ENCODE measurements around the gene ZNF716. TPM values are rescaled to one million over a fixed set of nuclear protein-coding genes. Genes with fewer than 3 reads are reported as not detected.

ZNF716 gene
- total and polyA plus RNA-seq, 3 experiments from 2014 or later, result not detected

DNA sequence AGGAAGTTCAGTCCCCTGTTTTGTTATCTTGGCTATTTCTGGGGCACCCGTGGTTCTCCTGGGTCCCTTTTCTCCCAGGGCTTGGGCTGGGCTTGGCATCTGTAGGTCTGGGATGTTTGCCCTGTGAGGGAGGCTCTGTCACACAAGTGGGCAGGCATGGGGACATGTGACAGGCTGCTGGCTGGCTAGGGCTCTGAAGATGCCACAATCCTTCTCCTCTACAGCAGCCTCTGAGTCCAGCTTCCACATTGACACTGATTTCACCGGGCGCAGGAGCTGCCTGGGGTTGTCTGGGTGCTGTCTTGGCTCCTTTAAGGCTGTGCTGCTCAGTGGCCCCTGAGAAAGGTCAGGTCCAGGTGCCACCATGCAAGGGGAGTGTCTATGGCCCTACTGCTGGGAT is 37.4 kb upstream of the ZNF716 start:
- H3K9me3 ChIP-seq (ENCODE audit: low read length), result no peaks in the 10 kb centered on the region
- no peaks in the 10 kb centered on the region for H3K4me1 ChIP-seq (ENCODE audit: insufficient read depth, low read length)
- H3K27ac Mint-ChIP-seq, result no peak overlapping the region
- H3K4me3 Mint-ChIP-seq, result no peak overlapping the region
- no peaks in the 10 kb centered on the region for H3K4me1 Mint-ChIP-seq
- no peaks in the 10 kb centered on the region for H3K36me3 Mint-ChIP-seq
- no peaks in the 10 kb centered on the region for H3K27me3 Mint-ChIP-seq
- no peaks in the 10 kb centered on the region for H3K36me3 ChIP-seq (ENCODE audit: insufficient read depth, low read length)
- peaks cover 2 to 13% (median 9%) of the 10 kb centered on the region in 5 donors for H3K9me3 Mint-ChIP-seq
- ChIA-PET CTCF (no interaction called here), POLR2A (no interaction called here)
- no peaks in the 10 kb centered on the region for H3K27me3 ChIP-seq (ENCODE audit: insufficient read depth, low read length, poor library complexity, severe bottlenecking)
- no peak for DNase-seq
- no peak overlapping the region for H3K27ac ChIP-seq (ENCODE audit: low read depth, low read length)
- H3K4me3 ChIP-seq (ENCODE audit: low read length), result no peak overlapping the region

DNA sequence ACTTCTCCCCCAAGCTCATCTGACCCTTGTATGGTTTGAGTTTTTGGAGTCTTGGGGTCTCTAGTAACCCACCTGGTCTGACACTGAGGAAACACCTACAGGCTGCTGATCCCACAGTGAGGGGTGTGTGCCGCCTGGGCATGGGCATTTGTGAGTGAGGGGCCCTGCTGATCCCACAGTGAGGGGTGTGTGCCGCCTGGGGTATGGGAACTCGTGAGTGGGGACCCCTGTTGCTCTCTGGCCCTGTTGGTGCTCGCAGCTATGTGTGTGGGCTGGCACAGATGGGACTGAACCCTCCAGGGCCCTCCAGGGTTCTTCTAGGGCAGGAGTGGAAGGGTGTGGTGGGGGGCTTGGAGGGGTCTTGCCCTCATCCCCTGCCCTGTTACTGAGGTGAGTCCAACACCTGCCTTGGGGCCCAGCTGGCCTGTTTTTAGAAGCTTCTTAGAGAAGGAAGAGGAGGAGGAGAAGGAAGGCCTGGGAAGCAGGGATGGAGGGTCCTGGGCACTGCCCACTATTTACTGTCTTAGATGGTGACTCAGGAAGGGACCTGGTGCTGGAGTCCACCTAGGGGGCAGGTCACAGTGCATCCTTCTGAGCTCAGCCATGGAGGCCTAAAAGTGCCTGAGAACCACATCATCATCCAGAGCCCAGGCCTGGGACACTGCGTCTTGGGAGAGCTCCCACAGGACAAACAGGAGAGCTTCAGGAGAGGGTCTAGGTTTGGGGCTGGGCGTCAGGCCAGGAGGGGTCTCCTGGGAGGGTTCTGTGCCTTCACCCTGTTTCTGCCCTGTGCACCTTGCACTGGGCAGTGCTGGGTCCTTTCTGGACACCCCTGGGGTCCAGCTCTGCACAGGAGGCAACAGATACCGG is 36.2 kb upstream of the ZNF716 start:
- Mint-ChIP-seq H3K36me3 (no peaks in the 10 kb centered on the region), H3K27ac (no peak overlapping the region), H3K4me1 (no peaks in the 10 kb centered on the region), H3K4me3 (no peak overlapping the region), H3K9me3 (peaks cover 2 to 11% (median 8%) of the 10 kb centered on the region in 5 donors), H3K27me3 (no peaks in the 10 kb centered on the region)
- no peak overlapping the region for H3K4me3 ChIP-seq (ENCODE audit: low read length)
- H3K9me3 ChIP-seq (ENCODE audit: low read length), result no peaks in the 10 kb centered on the region
- H3K27ac ChIP-seq (ENCODE audit: low read depth, low read length), result no peak overlapping the region
- H3K36me3 ChIP-seq (ENCODE audit: insufficient read depth, low read length), result no peaks in the 10 kb centered on the region
- no peak for DNase-seq
- ChIA-PET CTCF (no interaction called here), POLR2A (no interaction called here)
- no peaks in the 10 kb centered on the region for H3K4me1 ChIP-seq (ENCODE audit: insufficient read depth, low read length)
- no peaks in the 10 kb centered on the region for H3K27me3 ChIP-seq (ENCODE audit: insufficient read depth, low read length, poor library complexity, severe bottlenecking)

GRCh38 chr7:57414415-57414814 is 35.6 kb upstream of the ZNF716 start:
- H3K27me3 ChIP-seq (ENCODE audit: insufficient read depth, low read length, poor library complexity, severe bottlenecking), result no peaks in the 10 kb centered on the region
- no peaks in the 10 kb centered on the region for H3K27me3 Mint-ChIP-seq
- H3K4me3 ChIP-seq (ENCODE audit: low read length), result no peak overlapping the region
- DNase-seq, result no peak
- H3K4me1 ChIP-seq (ENCODE audit: insufficient read depth, low read length), result no peaks in the 10 kb centered on the region
- no peak overlapping the region for H3K27ac Mint-ChIP-seq
- ChIA-PET POLR2A (no interaction called here), CTCF (no interaction called here)
- H3K36me3 ChIP-seq (ENCODE audit: insufficient read depth, low read length), result no peaks in the 10 kb centered on the region
- no peak overlapping the region for H3K27ac ChIP-seq (ENCODE audit: low read depth, low read length)
- H3K9me3 ChIP-seq (ENCODE audit: low read length), result no peaks in the 10 kb centered on the region
- no peaks in the 10 kb centered on the region for H3K4me1 Mint-ChIP-seq
- peaks cover 2 to 8% (median 4%) of the 10 kb centered on the region in 5 donors for H3K9me3 Mint-ChIP-seq
- H3K4me3 Mint-ChIP-seq, result no peak overlapping the region
- no peaks in the 10 kb centered on the region for H3K36me3 Mint-ChIP-seq

DNA sequence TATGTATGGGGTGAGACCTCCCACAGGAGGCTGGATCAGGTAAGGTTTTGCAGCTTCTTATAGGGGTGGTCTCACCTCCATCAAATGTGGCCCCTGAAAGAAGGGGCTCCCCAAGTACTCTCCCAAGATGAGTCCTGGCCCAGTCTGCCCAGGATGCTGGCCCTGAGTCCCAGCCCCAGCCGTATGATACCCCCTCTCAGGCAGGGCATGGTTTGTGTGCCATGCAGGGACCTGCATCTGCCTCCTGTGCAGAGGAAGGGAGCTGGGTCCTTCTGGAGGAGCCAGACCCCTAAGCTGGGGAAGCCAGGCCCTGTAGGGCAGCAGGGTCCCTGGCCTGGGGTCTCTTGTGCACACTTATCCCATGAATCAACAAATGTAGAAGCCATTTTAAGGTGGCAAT is 35.1 kb upstream of the ZNF716 start:
- Histone ChIP-seq H3K27ac (ENCODE audit: low read depth, low read length) (no peak overlapping the region), H3K9me3 (ENCODE audit: low read length) (no peaks in the 10 kb centered on the region), H3K36me3 (ENCODE audit: insufficient read depth, low read length) (no peaks in the 10 kb centered on the region), H3K4me3 (ENCODE audit: low read length) (no peak overlapping the region), H3K27me3 (ENCODE audit: insufficient read depth, low read length, poor library complexity, severe bottlenecking) (no peaks in the 10 kb centered on the region), H3K4me1 (ENCODE audit: insufficient read depth, low read length) (no peaks in the 10 kb centered on the region)
- no peak for DNase-seq
- Mint-ChIP-seq H3K4me1 (no peaks in the 10 kb centered on the region), H3K4me3 (no peak overlapping the region), H3K27ac (no peak overlapping the region), H3K36me3 (no peaks in the 10 kb centered on the region), H3K9me3 (peaks cover 0 to 8% (median 2%) of the 10 kb centered on the region in 5 donors), H3K27me3 (no peaks in the 10 kb centered on the region)
- POLR2A ChIA-PET, result no interaction called here
- CTCF ChIA-PET, result no interaction called here

GRCh38 chr7:57415326-57415725 is 34.7 kb upstream of the ZNF716 start:
- H3K36me3 Mint-ChIP-seq, result no peaks in the 10 kb centered on the region

GRCh38 chr7:57415730-57416129 is 34.2 kb upstream of the ZNF716 start:
- Histone ChIP-seq H3K9me3 (ENCODE audit: low read length) (no peaks in the 10 kb centered on the region), H3K36me3 (ENCODE audit: insufficient read depth, low read length) (no peaks in the 10 kb centered on the region), H3K27me3 (ENCODE audit: insufficient read depth, low read length, poor library complexity, severe bottlenecking) (no peaks in the 10 kb centered on the region), H3K27ac (ENCODE audit: low read depth, low read length) (no peak overlapping the region), H3K4me3 (ENCODE audit: low read length) (no peak overlapping the region), H3K4me1 (ENCODE audit: insufficient read depth, low read length) (no peaks in the 10 kb centered on the region)
- CTCF ChIA-PET, result no interaction called here
- POLR2A ChIA-PET, result no interaction called here
- H3K36me3 Mint-ChIP-seq, result no peaks in the 10 kb centered on the region
- H3K9me3 Mint-ChIP-seq, result peaks cover 0 to 8% (median 2%) of the 10 kb centered on the region in 5 donors
- no peaks in the 10 kb centered on the region for H3K4me1 Mint-ChIP-seq
- DNase-seq, result no peak
- H3K27ac Mint-ChIP-seq, result no peak overlapping the region
- no peaks in the 10 kb centered on the region for H3K27me3 Mint-ChIP-seq
- H3K4me3 Mint-ChIP-seq, result no peak overlapping the region

More at GRCh38 chr7:57415326-57415725, 34.7 kb upstream of the ZNF716 start:
- ChIA-PET POLR2A (no interaction called here), CTCF (no interaction called here)
- no peak for DNase-seq
- no peaks in the 10 kb centered on the region for H3K36me3 ChIP-seq (ENCODE audit: insufficient read depth, low read length)
- Mint-ChIP-seq H3K4me1 (no peaks in the 10 kb centered on the region), H3K9me3 (peaks cover 0 to 8% (median 2%) of the 10 kb centered on the region in 5 donors), H3K27me3 (no peaks in the 10 kb centered on the region), H3K4me3 (no peak overlapping the region), H3K27ac (peak overlapping the region in 1 of 8 donors; percentile 27)
- H3K27ac ChIP-seq (ENCODE audit: low read depth, low read length), result no peak overlapping the region
- H3K4me1 ChIP-seq (ENCODE audit: insufficient read depth, low read length), result no peaks in the 10 kb centered on the region
- no peaks in the 10 kb centered on the region for H3K27me3 ChIP-seq (ENCODE audit: insufficient read depth, low read length, poor library complexity, severe bottlenecking)
- no peak overlapping the region for H3K4me3 ChIP-seq (ENCODE audit: low read length)
- no peaks in the 10 kb centered on the region for H3K9me3 ChIP-seq (ENCODE audit: low read length)

DNA sequence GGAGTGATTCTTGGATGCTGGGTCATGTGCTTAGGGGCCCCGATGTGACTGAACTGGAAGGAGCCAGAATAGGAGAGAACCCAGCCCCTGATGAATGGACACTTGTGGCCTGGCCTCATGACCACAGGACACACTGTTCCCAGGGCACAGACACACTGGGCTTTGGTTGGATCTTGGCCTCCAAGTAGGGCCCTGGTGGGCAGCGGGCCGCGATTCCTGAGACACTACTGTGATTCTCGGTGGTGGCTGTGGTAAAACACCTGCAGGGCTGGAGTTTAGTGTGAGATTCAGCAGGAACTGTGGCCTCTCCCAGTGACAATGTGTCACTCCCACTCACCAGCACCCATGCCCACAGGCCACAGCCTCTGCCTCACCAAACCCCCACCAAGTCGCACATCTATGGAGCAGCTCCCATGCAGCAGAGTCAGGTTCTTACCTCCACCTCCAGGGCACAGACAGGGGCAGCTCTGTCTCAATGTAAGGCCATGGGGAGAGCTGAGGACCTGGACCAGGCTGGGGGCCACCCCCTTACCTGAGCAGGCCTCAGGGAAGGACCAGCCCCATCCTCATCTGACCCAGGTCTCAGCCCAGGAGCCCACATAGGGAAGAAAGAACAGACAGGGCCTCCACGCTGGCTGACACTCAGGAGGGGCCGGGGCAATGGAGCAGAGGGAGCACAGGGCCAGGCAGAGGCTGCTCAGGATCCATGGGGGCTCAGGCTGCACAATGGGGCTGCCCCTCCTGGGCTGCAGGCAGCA is 33.2 kb upstream of the ZNF716 start:
- Mint-ChIP-seq H3K36me3 (no peaks in the 10 kb centered on the region), H3K4me3 (no peak overlapping the region), H3K4me1 (no peaks in the 10 kb centered on the region), H3K9me3 (peaks cover 2 to 8% (median 5%) of the 10 kb centered on the region in 5 donors), H3K27ac (no peak overlapping the region), H3K27me3 (no peaks in the 10 kb centered on the region)
- H3K4me1 ChIP-seq (ENCODE audit: insufficient read depth, low read length), result no peaks in the 10 kb centered on the region
- H3K27me3 ChIP-seq (ENCODE audit: insufficient read depth, low read length, poor library complexity, severe bottlenecking), result no peaks in the 10 kb centered on the region
- H3K9me3 ChIP-seq (ENCODE audit: low read length), result no peaks in the 10 kb centered on the region
- CTCF ChIA-PET, result no interaction called here
- no peak overlapping the region for H3K4me3 ChIP-seq (ENCODE audit: low read length)
- H3K36me3 ChIP-seq (ENCODE audit: insufficient read depth, low read length), result no peaks in the 10 kb centered on the region
- DNase-seq, result peak in 1 of 5 donors; percentile 9
- POLR2A ChIA-PET, result no interaction called here
- H3K27ac ChIP-seq (ENCODE audit: low read depth, low read length), result no peak overlapping the region

GRCh38 chr7:57417736-57418135 is 32.2 kb upstream of the ZNF716 start:
- Histone ChIP-seq H3K4me3 (ENCODE audit: low read length) (no peak overlapping the region), H3K27me3 (ENCODE audit: insufficient read depth, low read length, poor library complexity, severe bottlenecking) (no peaks in the 10 kb centered on the region), H3K4me1 (ENCODE audit: insufficient read depth, low read length) (no peaks in the 10 kb centered on the region), H3K36me3 (ENCODE audit: insufficient read depth, low read length) (no peaks in the 10 kb centered on the region), H3K9me3 (ENCODE audit: low read length) (no peaks in the 10 kb centered on the region), H3K27ac (ENCODE audit: low read depth, low read length) (no peak overlapping the region)
- Mint-ChIP-seq H3K36me3 (no peaks in the 10 kb centered on the region), H3K9me3 (peaks cover 2 to 10% (median 5%) of the 10 kb centered on the region in 5 donors), H3K4me3 (no peak overlapping the region), H3K27ac (no peak overlapping the region), H3K27me3 (no peaks in the 10 kb centered on the region), H3K4me1 (no peaks in the 10 kb centered on the region)
- DNase-seq, result peak in 1 of 5 donors; percentile 26
- ChIA-PET CTCF (no interaction called here), POLR2A (no interaction called here)

All from CD8-positive, alpha-beta memory T cell (primary cell).